Middle frontal gyrus (tissue), 1 donor: ENCODE data around the gene SLC25A13.
"Not testable (repeated sequence)": the region's sequence is repeated elsewhere in the genome, so short reads cannot be mapped to it uniquely, and the experiment has no call there.

Experiments
- DNase-seq: peaks from one replicate; pipeline ENCODE4 v3.0.0-alpha.2; 2015; ENCODE audit warnings: low spot score; ENCODE audit errors: extremely low spot score

The SLC25A13 gene

DNA sequence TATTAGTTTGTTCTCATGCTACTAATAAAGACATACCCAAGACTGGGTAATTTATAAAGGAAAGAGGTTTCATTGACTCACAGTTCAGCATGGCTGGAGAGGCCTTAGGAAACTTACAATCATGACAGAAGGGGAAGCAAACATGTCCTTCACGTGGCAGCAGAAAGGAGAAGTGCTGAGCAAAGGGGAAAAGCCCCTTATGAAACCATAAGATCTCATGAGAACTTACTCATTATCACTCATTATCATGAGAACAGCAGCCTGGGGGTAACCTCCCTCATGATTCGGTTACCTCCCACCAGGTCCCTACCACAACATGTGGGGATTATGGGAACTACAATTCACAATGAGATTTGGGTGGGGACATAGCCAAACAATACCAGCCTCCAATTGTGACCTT is 4.9 kb upstream of the SLC25A13 start:
- not testable (repeated sequence) for DNase-seq

GRCh38 chr7:96322847-96323461 is 1.1 kb upstream of the SLC25A13 start:
- DNase-seq = no peak

DNA sequence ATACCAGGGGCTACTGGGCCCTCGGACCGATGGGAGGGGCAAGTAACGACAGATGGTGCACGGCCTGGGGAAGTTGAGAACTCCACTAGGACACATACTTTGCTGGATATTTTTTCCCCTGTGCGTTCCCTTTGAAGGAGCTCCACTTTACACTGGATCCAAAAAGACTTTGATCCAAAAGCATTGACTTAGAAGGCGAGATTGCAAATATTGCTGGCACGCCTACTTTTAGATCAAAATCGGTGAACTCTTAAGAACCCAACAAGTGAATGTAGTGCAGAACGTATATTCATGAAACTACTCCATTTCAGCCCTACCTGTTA is 436 bp upstream of the SLC25A13 start:
- DNase-seq = no peak

DNA sequence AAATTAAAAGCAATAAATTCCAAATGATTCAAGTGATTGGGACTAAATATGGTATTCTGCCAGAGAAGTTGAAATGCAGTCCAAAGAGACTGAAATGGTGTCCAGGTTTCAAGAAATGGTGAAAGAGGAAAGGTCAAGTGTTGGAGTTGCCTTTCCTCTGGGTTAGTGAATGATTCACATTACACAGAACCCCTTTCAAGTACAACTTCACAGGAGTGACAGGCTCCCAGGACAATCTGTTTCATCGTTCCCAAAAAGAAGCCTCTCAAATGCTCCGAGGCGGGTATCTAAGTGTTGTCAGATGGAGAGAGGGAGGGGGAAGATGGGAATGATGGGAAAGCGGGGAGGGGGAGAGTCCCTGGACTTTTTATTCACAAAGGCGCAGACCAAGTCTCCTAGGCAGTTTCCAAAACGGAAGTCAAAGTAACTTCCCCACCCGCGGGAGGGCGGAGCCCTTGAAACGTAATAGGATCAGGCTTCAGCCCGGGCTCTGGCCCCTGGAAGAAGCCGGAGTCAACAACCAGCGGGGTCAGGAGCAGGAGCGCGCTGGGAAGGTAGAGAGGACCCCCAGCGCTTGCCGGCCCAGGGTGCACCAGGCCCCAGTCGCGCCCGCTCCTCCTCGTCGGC is 754 bp downstream of the SLC25A13 start:
- peak; percentile 71 for DNase-seq

DNA sequence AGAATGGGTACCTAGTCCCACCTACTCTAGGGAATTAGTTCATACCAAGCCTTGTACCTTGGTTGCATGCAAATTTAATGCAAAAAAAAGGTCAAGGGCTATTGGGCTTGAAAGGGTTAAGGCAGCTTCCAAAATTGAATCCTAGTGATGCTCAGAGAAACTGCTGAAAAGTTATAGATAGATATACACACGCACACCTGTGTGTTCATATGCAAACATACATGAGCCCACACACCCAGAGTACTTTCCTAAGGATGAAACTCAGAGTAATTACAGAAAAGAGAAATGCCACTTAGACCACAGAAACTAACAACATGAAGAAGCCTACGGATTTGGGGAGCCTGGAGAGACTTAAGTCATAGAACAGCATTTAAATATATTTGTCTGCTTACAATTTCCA is 1.5 kb downstream of the SLC25A13 start:
- DNase-seq = no peak

DNA sequence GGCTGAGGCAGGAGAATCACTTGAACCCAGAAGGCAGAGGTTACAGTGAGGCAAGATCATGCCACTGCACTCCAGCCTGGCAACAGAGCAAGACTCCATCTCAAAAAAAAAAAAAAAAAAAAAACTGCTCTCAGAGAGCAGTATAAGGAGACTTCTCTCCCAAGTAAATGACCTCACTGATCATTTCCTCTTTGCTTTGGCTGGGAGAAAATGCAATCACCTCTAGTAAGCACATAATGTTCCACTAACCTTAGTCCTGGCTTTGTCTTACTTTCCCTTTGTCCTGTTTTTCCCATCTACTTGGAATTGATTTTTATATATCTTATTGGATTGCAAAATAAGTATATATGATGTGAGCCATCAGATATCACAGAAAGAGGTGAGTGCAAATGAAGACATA is 2.5 kb downstream of the SLC25A13 start:
- no peak for DNase-seq

DNA sequence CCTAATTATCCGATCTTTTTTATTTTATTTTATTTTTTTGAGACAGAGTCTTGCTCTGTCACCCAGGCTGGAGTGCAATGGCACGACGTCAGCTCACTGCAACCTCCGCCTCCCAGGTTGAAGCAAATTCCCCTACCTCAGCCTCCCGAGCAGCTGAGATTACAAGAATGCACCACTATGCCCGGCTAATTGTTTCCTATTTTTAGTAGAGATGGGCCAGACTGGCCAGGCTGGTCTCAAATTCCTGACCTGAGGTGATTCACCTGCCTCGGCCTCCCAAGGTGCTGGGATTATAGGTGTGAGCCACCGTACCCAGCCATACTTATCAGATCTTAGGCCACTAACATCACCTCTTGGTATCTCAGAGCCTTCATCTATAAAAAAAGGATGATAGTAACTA is 4.9 kb downstream of the SLC25A13 start:
- no peak for DNase-seq

- DNase-seq = no peak
Observed at GRCh38 chr7:96315125-96315512, 6.8 kb downstream of the SLC25A13 start.

DNA sequence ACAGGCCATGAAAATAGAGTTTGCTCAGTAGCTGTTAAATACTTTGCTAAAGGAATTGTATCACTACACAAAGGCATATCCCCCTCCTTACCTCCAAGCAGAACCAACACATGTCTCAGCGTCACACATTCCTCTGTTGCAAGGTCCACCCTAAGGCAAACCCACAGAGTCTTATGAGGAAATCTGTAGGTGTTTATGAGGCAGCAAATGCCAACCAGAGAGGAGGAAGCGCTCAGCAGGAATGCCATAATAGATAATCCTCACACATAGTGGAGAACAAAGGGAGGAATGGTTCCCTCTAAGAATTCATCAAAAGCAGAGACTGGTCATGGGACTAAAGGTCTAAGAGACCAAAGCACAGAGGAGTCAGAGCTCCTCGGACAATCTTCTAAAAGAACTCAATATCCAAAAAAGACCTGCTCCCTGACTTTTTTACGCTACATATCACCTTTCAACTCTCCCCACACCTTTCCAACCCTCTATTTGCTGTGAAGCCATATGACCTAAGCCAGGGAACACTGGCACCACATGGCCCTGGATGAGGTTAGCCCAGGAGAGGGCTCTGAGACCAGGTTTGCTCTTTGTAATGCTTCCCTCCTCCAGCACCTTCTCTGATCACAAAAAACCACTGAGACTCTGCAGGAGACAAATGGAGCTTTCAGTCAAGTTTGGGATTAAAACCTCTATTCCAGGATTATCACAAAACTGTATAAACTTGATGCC is 7.3 kb downstream of the SLC25A13 start:
- no peak for DNase-seq

DNA sequence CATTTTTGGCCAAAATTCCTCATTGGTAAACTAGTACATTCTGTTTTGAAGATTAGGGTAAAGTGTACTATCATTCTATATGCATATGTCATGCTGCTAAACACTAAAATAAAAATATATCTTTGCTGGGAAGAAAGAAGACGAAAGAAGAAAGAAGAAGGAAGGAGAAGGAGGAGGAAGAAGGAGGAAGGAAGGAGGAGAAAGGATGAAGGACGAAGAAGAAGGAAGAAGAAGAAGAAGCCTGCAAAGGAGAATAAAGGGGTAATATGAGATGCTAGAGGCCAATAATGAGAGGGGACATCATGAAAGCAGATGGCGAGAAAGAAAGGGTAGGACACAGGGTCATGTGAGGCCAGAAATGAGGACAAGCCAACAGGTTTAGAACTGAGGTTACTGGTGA is 8.0 kb downstream of the SLC25A13 start:
- no peak for DNase-seq

DNA sequence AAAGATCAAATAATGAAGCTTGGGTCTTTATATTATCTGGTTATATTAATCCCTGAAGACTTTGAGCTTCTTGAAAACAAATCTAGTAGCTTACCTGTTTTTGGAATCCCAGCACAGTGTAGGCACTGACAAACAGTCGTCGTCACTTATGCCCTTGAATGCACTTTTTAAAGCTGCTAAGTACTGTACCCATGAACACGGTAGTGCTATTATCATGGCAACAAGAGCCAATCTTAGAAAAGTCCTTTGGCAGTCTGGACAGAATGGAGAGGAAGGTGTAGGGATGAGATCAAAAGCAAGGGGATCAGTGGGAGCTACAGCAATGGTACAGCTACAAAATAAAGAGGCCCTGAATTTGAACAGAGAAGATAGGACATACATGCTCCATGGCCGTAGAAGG is 9.4 kb downstream of the SLC25A13 start:
- DNase-seq = no peak

DNA sequence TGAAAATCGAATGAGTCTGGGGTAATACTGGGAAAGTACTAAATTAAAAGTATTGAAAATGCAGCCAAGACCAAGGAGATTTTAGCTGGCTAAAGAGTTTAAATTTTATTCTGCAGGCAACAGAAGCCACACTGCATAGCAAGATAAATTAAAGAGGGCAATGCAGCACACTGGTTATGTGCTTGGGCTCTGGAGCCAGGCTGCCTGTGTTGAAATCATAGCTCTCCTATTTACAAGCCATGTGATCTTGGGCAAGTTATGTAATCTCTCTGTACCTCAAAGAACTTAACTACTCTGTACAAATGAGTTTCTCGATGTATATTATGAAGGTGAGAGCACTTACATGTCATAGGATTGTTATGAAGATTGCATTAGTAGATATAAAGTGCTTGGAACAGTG is 9.9 kb downstream of the SLC25A13 start:
- no peak for DNase-seq

DNA sequence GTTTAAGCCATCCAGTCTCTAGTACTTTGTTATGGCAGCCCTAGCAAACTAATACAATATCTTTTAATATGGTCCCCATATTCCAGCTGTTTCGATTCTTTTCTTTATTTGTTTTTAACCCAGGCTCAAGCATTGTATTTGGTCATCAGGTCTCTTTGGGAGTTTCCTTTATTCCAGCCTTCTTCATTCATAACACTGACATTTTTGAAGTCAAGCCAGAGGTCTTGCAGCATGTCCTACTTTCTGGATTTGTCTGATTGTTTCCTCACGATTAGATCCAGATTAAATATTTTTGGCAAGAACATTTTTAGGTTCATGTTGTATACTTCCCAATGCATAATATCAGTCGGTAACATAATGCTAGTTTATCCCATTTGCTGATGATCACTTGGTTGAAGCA is 11.8 kb downstream of the SLC25A13 start:
- DNase-seq = no peak

- DNase-seq = no peak
Observed at GRCh38 chr7:96308950-96309263, 13.0 kb downstream of the SLC25A13 start.

DNA sequence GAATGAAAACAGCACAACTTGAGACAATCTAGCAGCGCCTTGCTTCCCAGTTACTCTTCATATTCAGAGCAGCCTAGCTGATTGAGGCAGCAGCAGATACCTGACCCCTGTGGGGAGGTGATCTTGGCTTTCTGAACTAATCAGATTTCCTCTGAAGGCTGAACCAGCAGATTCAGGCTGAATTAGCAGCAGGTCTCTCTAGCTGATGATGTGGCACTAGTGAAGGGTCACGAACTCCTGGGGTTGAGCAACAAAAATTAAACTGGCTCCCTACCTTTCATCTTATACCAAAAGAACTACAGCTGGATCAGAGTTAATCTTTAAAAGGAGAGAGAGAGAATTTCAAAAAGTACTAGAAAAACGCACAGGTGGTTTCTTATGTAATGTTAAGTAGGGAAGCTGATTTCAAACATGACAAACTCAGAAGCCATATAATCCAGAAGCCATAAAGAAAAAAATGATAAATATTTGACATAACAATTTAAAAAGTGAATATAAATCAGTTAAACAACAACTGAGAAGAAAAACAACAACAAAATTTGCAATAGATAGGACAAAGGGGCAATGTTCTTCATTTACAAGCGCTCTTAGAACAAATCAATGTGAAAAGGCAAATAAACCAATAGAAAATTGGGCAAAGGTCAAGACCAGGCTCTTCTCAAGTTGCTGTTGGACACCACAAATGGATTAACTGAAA is 13.5 kb downstream of the SLC25A13 start:
- DNase-seq = no peak

DNA sequence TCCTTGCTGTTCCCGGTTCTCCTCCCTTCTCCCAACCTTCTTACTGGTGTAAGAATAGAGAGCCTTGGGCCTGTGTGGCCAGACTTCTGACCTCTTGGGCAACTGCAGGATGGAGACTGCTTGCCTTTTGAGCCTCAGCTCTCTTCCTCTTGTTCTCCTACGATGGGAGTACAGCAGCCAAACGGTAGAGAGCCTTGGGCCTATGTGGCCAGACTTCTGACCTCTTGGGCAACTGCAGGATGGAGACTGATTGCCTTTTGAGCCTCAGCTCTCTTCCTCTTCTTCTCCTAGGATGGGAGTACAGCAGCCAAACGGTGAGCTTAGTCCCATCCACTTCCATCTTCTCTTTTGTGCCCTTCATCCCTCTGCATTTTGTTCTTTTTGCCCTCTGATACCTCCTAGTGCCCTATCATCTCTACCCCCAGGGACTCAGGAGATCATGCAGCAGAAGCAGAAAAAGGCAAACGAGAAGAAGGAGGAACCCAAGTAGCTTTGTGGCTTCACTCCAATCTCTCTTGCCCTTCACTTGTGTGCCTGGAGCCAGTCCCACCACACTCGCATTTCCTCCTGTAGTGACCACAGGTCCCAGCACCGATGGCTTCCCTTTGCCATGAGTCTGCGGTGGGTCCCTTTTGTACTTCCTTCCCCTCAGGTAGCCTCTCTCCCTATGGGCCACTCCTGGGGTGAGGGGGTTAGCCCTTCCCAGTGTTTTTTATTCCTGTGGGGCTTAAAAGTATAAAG is 15.3 kb downstream of the SLC25A13 start:
- DNase-seq = no peak

DNA sequence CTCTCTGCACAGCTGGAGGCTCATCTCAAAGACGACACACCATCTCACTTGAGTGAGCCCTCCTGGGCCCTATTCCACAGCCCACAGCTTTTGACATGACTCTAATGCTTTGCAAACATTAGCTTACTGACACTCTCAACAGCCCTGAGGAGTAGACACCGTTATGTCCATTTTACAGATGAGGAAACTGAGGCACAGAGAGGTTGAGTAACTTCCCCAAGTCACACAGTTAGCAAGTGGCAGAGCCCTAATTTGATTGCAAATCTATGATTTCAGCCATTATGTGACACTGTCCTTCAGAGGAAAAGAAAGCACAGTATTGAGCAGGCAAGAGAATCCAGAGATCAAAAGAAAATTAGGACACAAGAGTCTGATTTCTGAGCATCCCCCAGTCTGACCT is 16.0 kb downstream of the SLC25A13 start:
- no peak for DNase-seq

DNA sequence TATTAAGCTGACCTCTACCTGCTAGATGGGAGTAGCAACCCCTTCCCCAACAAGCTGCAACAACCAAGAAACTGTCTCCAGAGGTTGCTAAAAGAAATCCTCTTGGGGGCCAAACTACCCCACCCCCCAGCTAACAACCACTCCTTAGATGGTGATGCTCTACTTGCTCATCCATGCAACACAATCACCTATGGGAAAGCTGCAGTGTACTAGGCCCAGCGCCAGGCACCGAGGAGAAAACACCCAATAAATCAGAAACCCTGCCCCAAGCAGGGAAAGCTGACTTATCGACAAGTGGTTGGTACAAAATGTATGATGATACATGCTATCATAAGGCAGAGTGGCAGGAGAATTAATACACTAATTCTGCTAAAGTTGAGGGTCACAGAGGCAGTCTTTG is 17.3 kb downstream of the SLC25A13 start:
- DNase-seq = no peak

GRCh38 chr7:96303686-96304443 is 18.0 kb downstream of the SLC25A13 start:
- DNase-seq = no peak

DNA sequence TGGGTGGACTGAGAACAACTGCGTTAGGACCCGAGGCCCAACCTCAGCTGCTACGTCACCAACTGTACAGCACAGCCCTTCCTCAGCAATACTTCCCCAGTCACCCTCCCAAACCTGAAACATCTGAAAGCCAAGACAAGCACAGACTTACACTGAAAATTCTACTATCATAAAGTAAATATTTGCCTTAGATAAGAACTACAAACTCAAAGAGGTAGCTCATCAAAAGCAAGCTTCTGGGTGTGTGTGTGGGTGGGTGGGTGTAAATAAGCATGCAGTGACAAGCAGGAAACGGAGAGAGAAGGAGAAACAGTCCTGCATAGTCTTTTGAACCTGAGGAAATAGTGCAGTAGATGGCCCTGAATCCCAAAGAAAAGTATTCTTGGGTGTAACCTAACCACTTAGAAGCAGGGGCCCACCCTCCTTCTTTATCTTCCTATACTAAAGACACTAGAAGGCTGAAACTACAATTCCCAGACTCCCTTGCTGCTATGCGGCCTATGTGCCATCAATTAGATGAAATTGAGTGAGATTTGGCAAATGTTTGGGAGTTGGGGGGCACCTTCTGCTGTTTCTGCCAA is 18.7 kb downstream of the SLC25A13 start:
- no peak for DNase-seq

DNA sequence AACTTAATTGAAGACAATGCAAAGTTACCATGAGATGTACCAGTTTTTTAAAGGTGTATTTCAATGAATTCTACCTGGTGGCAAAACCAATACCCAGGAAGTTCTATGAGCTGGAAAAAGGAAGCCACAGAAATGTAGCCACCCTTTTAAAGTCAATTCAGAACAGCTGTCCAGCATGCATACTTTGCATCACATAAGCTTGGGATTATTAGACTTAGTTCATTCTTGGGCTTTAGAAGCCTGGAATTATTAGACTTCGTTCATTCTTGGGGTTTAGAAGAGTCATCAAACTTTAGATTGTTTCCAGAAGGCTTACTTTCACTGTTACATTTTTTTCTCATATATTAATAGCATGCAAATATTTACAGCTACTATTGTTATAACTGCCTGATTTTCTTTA is 20.9 kb downstream of the SLC25A13 start:
- no peak for DNase-seq
